HT1080 (cell line): ENCODE results near the gene DRAM1. TPM values are rescaled to one million over a fixed set of nuclear protein-coding genes. Genes with fewer than 3 reads are reported as not detected.

ENCODE experiments used
- small RNA-seq: library from RNA; depleted of rRNA; stranded (forward); fragments of <200 nt; gene quantifications from one replicate; pipeline ENCODE3, GENCODE V24; 2014
- total RNA-seq: library from RNA; depleted of rRNA; stranded (reverse); fragments of >200 nt; shearing (Covaris generic); gene quantifications from 2 replicates; pipeline ENCODE4 v1.2.3, GENCODE V29; 2014; rRNA removed

The DRAM1 gene
- total RNA-seq, 1 experiment from 2014 or later: 20.8 TPM

Small RNAs within 50 kb of the gene (small RNA-seq; reads per million reads assigned to genes)
- not detected for gene RNA5SP369
- gene RNU6-1183P: not detected

Other genes with a start within 250 kb of the DRAM1 start
- gene CHPT1, start 179.9 kb upstream of the DRAM1 start, total RNA-seq: 59.8 and 82.5 TPM in 2 replicates
- not detected in 2 replicates for gene SYCP3, start 138.1 kb upstream of the DRAM1 start, total RNA-seq
- 12.9 and 16.5 TPM in 2 replicates for gene GNPTAB, start 46.6 kb upstream of the DRAM1 start, total RNA-seq
- gene WASHC3, start 184.4 kb downstream of the DRAM1 start, total RNA-seq: 55.2 and 58.4 TPM in 2 replicates
- gene NUP37, start 242.5 kb downstream of the DRAM1 start, total RNA-seq: 80.9 and 92.3 TPM in 2 replicates
- 29.7 and 30.9 TPM in 2 replicates for gene PARPBP, start 242.6 kb downstream of the DRAM1 start, total RNA-seq